Activated CD4-positive, alpha-beta T cell treated with anti-CD3 and anti-CD28 coated beads, Interleukin-2, amount 50 U/mL, for 24 hours (primary cell): ENCODE results near the gene WBP4.
A peak's percentile ranks its signal among the peaks of the same experiment; 100 is the strongest.
"Not testable (repeated sequence)": the region's sequence is repeated elsewhere in the genome, so short reads cannot be mapped to it uniquely, and the experiment has no call there.

Experiments used
- DNase-seq, 2 donors: peaks; one replicate each; pipeline ENCODE4 v3.0.0-alpha.2; 2020; ENCODE audit warnings: low read depth in 1 of 2, low spot score in 1 of 2

Gene WBP4

DNA sequence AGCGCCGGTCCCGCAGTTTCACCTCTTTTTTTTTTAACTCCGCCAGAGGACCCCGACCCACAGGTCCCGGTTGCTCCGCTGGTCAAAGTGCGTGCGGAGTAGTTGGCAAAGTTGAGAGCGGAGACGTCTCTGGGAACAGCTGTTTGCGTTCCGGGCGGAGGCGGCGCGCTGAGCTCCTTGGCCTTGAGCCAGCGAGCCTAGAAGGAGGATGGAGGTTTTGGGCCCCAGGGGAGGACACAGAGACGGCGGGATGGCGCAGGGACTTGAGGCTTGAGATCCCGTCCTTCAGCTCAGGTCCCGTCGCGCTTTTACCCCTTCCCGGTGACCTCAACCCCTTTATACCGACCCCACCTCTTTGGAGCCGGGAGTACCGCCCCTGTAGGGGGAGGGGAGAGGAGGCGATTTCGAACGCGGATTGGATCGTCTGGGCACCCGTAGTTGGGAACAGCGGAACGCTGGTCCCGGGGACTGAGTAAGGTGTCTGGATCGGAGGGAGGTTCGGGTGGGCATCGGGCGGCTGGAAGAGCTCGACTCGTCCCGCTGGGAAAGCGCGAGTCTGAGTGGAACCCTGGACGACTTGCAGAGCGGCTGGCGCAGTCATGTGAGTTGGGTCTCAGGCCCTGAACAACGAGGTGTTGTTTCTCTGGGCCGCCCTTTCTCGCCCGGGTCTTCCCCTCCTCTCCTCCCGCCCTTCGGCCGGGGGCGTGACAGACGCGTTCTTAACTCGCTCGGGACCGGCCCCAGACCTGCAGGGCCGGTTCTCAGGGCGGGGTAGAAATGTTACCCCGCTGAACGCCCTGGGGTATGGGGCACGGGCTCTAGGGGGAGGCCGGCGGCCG, at the start of gene WBP4:
WBP4 (plus strand) TSS at position 435 of the 839 bp plus-strand sequence; CDS start at position 600, 165 bp downstream.
- DNase-seq, result peak; percentile 85 to 86

DNA sequence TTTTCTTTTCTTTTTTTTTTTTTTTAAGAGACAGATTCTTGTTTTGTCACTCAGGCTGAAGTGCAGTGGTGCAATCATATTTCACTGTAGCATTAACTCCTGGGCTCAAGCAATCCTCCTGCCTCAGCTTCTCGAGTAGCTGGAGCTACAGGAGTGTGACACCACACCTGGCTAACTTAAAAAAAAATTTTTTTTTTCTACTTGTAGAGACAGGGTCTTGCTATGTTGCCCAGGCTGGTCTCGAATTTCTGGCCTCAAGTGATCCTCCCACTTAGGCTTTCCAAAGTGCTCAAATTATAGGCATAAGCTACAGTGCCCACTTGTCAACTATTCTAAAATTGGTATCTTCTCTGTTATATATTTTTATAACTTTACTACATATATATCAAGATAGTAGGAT, 48.8 kb upstream of the WBP4 start:
- DNase-seq, result no peak

GRCh38 chr13:41013835-41014234, 47.5 kb upstream of the WBP4 start:
- no peak for DNase-seq

GRCh38 chr13:41015920-41016319, 45.4 kb upstream of the WBP4 start:
- DNase-seq, result no peak

DNA sequence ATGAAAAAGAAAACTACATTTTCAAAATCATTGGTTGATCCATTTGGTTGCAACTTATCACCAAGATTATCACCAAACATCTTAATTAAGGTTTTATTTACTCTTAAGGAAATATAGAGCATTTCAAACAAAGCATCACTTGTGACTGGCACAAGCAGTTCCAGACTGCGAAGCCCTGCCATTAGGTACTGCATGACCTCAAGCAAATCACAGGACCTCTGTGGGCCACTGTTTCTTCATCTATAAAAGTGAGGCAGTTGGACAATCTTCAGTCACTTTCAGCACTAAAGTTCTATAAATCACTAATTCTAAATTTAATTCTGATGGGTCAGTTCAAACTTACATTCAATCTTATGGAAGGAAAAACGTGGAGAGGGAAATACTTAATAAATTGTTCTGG, 44.1 kb upstream of the WBP4 start:
- DNase-seq, result no peak

GRCh38 chr13:41017817-41018601, 43.3 kb upstream of the WBP4 start:
- no peak for DNase-seq

DNA sequence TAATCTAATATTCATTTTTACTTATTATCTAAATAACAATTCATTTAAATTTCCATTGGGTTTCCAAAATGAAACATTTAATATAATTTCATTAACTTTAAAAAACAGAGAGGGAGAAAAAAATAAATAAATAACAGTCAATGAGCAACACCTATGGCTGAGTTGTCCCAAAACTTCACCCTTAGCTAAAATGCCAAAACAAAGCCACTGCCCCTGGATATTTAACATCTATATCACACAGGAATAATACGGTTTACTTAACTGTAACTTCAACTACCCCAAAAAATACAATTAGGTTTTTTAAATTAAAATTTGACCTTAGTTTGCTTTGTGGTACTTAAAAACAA, 42.7 kb upstream of the WBP4 start:
- no peak for DNase-seq

DNA sequence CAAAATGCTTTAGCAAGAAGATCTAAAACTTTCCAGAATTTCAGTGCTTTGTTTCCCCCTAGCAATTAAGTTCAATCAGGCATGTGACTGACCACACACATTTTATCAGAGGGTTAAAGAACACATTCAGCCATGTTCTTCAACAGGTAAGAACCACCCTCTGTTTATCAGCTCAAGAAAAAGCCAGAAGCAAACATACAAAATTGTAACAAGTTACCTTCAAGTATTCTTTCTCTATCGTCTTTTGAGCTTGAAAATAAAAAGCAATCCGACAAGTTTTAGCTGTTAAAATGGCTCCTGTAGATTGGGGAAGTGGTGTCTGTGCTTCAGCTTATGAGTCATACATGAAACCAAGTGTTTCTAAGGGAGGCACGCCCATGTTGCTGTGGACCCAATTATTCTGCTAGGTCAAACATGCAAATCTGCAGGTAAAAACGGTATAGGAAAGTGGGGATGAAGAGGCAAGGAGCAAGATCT, 42.3 kb upstream of the WBP4 start, which contains the start of gene ELF1:
ELF1 (minus strand) TSS at position 306 of the 477 bp plus-strand sequence. CDS start 37,262 bp downstream, outside the sequence.
- peak in 1 of 2 donors; percentile 61 for DNase-seq

GRCh38 chr13:41019578-41020347, 41.5 kb upstream of the WBP4 start:
- no peak for DNase-seq

GRCh38 chr13:41025518-41025917, 35.8 kb upstream of the WBP4 start:
- no peak for DNase-seq

- no peak for DNase-seq
Measured at GRCh38 chr13:41026788-41027187, 34.5 kb upstream of the WBP4 start.

GRCh38 chr13:41028051-41028450, 33.3 kb upstream of the WBP4 start:
- DNase-seq, result no peak

DNA sequence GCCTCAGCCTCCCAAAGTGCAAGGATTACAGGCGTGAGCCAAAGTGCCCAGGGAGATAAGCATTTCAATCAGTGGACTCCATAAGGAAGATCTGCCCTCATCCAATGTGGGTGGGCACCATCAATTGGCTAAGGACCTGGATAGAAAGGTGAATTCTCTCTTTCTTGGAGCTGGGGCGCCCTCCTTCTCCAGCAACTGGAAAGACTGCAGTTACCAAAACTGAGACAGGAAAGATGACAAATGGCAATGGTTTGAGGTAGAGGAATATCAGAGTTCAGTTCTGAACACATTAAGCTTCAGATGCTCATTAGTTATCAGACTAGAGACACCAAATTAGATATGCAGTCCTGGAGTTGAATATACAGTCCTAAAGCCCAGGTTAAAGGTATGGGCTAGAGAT, 31.7 kb upstream of the WBP4 start:
- DNase-seq, result no peak

DNA sequence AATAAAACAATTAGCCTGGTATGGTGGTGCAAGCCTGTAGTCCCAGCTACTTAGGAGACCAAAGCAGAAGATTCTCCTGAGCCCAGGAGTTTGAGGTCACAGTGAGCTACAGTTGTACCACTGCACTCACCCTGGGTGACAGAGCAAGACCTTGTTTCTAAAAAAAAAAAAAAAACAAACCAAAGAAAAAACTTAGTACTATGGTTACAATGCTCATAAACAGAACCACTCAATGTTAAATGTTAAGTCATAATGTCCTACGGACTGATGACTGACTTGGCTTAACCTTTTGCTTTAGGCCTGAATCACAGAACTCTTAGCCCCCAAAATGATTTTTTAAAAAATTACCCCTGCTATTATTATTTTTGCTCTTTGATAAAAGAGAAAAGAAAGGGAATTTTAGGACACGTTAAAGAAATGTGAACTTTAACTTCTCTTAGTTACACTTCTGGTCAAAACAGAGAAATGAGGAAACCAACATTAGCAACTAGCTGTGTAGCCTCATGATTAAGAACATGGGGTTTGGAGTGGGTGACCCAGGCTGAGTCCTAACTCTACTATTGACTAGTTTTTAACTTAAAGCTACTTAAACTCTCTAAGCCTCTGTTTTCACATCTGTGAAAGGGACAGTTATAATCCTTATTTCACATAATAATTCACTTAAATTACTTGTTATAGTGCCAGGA, 28.5 kb upstream of the WBP4 start:
- no peak for DNase-seq

DNA sequence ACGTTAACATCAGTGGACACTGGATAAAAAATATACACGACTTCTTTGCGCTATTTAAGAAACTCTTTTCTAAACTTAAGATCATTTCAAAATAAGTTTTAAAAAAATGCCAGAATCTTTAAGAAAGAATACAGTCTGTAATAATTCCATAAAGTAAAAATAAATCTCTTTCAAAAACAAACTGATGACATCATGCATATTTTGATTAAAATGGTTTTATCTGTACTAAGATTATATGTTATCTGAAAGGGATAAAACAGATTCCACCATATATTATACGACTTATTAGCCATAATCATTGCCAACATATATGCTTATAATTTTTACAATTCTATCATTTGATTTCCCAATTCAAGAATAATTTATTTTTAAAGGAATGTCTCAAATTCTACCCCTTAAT, 26.9 kb upstream of the WBP4 start:
- no peak for DNase-seq

- no peak for DNase-seq
Measured at GRCh38 chr13:41034881-41035280, 26.4 kb upstream of the WBP4 start.

DNA sequence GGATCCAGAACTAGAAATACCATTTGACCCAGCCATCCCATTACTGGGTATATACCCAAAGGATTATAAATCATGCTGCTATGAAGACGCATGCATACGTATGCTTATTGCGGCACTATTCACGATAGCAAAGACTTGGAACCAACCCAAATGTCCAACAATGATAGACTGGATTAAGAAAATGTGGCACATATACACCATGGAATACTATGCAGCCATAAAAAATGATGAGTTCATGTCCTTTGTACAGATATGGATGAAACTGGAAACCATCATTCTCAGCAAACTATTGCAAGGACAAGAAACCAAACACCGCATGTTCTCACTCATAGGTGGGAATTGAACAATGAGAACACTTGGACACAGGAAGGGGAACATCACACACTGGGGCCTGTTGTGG, 24.8 kb upstream of the WBP4 start:
- DNase-seq, result not testable (repeated sequence)

- no peak for DNase-seq
Measured at GRCh38 chr13:41039746-41040145, 21.6 kb upstream of the WBP4 start.

GRCh38 chr13:41040584-41041334, 20.6 kb upstream of the WBP4 start:
- no peak for DNase-seq

DNA sequence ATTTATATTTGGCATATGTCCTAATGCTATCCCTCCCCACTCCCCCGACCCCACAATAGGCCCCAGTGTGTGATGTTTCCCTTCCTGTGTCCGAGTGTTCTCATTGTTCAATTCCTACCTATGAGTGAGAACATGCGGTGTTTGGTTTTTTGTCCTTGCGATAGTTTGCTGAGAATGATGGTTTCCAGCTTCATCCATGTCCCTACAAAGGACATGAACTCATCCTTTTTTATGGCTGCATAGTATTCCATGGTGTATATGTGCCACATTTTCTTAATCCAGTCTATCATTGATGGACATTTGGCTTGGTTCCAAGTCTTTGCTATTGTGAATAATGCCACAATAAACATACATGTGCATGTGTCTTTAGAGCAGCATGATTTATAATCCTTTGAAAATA, 18.9 kb upstream of the WBP4 start:
- DNase-seq, result not testable (repeated sequence)
